Osteoblast (primary cell): ENCODE results near the gene ATRIP. TPM values are rescaled to one million over a fixed set of nuclear protein-coding genes. Genes with fewer than 3 reads are reported as not detected.
A peak's percentile ranks its signal among the peaks of the same experiment; 100 is the strongest.

Experiments
- DNase-seq: peaks from one replicate; pipeline ENCODE4 v3.0.0; 2011; ENCODE audit warnings: low spot score, mixed read lengths; ENCODE audit not compliant: insufficient read length; ENCODE audit errors: missing footprints
- H2AFZ ChIP-seq: 2 replicates; pipeline ENCODE4 v1.6.0; 2011; ENCODE audit warnings: mild to moderate bottlenecking, low read length
- H3K27ac ChIP-seq: 2 replicates; pipeline ENCODE4 v1.5.1; 2011; ENCODE audit warnings: mild to moderate bottlenecking, low read depth, low read length, moderate library complexity
- H3K27me3 ChIP-seq: 2 replicates; pipeline ENCODE4 v1.6.0; 2012; ENCODE audit warnings: mild to moderate bottlenecking, control low read depth, inconsistent platforms, low read length, moderate library complexity; ENCODE audit not compliant: insufficient read depth
- H3K36me3 ChIP-seq: 2 replicates; pipeline ENCODE4 v1.5.1; 2011; ENCODE audit warnings: mild to moderate bottlenecking, low read length, control low read depth, moderate library complexity; ENCODE audit not compliant: insufficient read depth
- H3K4me1 ChIP-seq: 2 replicates; pipeline ENCODE4 v1.5.1; 2011; ENCODE audit warnings: mild to moderate bottlenecking, low read length, control low read depth, moderate library complexity; ENCODE audit not compliant: insufficient read depth
- H3K4me2 ChIP-seq: 2 replicates; pipeline ENCODE4 v1.6.0; 2011; ENCODE audit warnings: mild to moderate bottlenecking, low read length; ENCODE audit not compliant: insufficient read depth
- H3K4me3 ChIP-seq: fragments of 200-600 bp; sonication (generic); 3 replicates; pipeline ENCODE4 v1.5.1; 2012; ENCODE audit warnings: mild to moderate bottlenecking, low read length, inconsistent platforms; ENCODE audit not compliant: insufficient read depth
- H3K79me2 ChIP-seq: 2 replicates; pipeline ENCODE4 v1.6.0; 2012; ENCODE audit warnings: mild to moderate bottlenecking, low read length, control low read depth, inconsistent platforms; ENCODE audit not compliant: insufficient read depth
- H3K9me3 ChIP-seq: 2 replicates; pipeline ENCODE4 v1.5.1; 2011; ENCODE audit warnings: low read depth, low read length, control low read depth
- H4K20me1 ChIP-seq: 2 replicates; pipeline ENCODE4 v1.6.0; 2012; ENCODE audit warnings: mild to moderate bottlenecking, low read length, control low read depth; ENCODE audit not compliant: insufficient read depth
- total RNA-seq: library from RNA; depleted of rRNA; stranded (reverse); fragments of >200 nt; gene quantifications from 2 replicates; pipeline ENCODE4 v1.2.3, GENCODE V29; 2012
- TF ChIP-seq, protein P1 (sequence below): IDR thresholded peaks from 2 replicates; pipeline ENCODE4 v1.5.1; 2011; ENCODE audit warnings: mild to moderate bottlenecking, low read depth, low read length, moderate library complexity; ENCODE audit errors: extremely low read depth

ATRIP gene
- total RNA-seq, 1 donor, result 5.1 TPM

DNA sequence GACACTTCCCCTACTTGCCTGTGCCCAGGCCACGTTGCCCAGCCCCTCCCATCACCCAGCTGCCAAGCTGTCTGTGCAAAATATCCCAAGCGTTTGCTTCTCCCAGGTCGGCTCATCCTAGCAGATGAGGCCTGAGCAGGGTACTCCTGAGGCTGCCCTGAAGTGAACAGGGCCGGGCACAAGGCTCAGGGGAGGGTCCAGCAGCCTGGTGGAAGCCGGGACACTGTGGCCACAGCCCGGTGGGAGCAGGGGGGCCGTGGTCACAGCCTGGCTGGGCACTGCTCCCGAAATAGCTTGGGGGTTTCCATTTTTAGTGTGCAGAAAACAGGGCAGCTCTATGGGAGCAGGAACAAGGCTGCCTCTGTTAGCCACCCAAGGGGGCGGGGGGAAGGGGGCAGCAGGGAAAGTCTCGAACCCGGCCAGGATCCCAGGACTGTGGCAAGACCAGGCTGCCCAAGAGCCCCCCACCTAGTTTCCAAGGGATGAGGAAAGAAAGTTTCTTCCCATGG is 20.1 kb upstream of the ATRIP start:
- H3K4me2 ChIP-seq, result no peak overlapping the region
- TF ChIP-seq, protein P1, sequence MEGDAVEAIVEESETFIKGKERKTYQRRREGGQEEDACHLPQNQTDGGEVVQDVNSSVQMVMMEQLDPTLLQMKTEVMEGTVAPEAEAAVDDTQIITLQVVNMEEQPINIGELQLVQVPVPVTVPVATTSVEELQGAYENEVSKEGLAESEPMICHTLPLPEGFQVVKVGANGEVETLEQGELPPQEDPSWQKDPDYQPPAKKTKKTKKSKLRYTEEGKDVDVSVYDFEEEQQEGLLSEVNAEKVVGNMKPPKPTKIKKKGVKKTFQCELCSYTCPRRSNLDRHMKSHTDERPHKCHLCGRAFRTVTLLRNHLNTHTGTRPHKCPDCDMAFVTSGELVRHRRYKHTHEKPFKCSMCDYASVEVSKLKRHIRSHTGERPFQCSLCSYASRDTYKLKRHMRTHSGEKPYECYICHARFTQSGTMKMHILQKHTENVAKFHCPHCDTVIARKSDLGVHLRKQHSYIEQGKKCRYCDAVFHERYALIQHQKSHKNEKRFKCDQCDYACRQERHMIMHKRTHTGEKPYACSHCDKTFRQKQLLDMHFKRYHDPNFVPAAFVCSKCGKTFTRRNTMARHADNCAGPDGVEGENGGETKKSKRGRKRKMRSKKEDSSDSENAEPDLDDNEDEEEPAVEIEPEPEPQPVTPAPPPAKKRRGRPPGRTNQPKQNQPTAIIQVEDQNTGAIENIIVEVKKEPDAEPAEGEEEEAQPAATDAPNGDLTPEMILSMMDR, result no peak
- H4K20me1 ChIP-seq, result peaks cover 16% of the 10 kb centered on the region
- H3K36me3 ChIP-seq, result no peaks in the 10 kb centered on the region
- peaks cover 13% of the 10 kb centered on the region for H3K4me1 ChIP-seq
- H3K9me3 ChIP-seq, result no peaks in the 10 kb centered on the region
- H3K27ac ChIP-seq, result no peak overlapping the region
- peaks cover 12% of the 10 kb centered on the region for H3K27me3 ChIP-seq
- no peak overlapping the region for H2AFZ ChIP-seq
- no peak overlapping the region for H3K4me3 ChIP-seq
- DNase-seq, result peak; percentile 80
- no peaks in the 10 kb centered on the region for H3K79me2 ChIP-seq

DNA sequence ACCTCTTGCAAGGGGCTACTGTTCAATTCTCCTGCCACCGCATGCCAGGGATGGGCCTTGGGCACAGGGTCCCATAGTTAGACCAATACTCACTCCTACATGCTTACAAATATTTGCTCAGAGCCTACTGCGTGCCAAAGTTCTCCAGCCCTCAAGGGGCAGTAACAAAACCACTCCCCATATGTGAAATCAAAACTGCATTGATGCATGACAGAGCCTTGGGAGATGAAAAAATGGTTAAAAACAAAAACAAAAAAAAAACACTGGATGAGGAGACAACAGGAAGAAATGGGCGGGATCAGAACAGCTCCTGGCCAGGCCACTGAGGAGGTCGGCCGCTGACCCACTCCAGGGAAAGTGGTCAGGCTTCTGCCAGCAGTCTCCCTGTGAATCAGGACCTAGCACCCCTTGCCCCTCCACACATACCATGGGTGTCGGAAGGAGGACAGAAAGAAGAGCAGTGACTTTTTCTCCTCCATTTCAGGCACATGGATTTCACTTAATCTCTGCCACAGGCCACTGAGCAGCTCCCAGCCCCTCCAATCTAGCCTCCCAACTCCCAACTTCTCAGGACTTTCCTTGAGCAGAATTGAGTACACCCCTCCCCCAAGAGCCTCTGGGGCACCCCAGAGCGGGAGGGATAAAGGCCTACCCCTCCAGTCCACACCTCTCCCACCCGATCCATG is 19.4 kb upstream of the ATRIP start:
- TF ChIP-seq, protein P1, result no peak
- Histone ChIP-seq H3K4me3 (peak overlapping the region; percentile 28), H4K20me1 (peaks cover 16% of the 10 kb centered on the region)

DNA sequence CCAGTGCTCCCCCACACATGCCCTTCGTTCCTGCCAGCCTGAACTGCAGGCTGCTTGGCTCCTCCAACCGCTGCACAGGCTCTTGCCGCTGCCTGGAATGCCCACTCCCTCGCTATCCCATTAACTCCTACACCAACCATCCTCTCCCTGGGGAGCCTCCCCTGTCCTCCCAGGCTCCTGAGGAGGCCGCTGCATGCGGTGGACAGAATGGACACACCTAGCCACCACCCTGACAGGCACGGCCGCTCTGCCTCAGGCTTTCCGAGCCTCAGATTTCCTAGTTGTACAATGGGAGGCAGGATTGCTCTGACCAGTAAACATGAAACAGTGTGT is 18.9 kb upstream of the ATRIP start:
- DNase-seq, result peak; percentile 54
- peaks cover 12% of the 10 kb centered on the region for H3K27me3 ChIP-seq
- peak overlapping the region; percentile 28 for H3K4me3 ChIP-seq
- H3K4me1 ChIP-seq, result peaks cover 13% of the 10 kb centered on the region
- no peaks in the 10 kb centered on the region for H3K79me2 ChIP-seq
- peaks cover 8% of the 10 kb centered on the region for H3K36me3 ChIP-seq
- H4K20me1 ChIP-seq, result peaks cover 16% of the 10 kb centered on the region
- no peak overlapping the region for H3K27ac ChIP-seq
- no peaks in the 10 kb centered on the region for H3K9me3 ChIP-seq
- H3K4me2 ChIP-seq, result peak overlapping the region; percentile 88
- no peak overlapping the region for H2AFZ ChIP-seq
- TF ChIP-seq, protein P1, result no peak

More for the DNA sequence above, 19.4 kb upstream of the ATRIP start:
- Histone ChIP-seq H3K79me2 (no peaks in the 10 kb centered on the region), H3K9me3 (no peaks in the 10 kb centered on the region), H3K27me3 (peaks cover 12% of the 10 kb centered on the region), H3K4me2 (no peak overlapping the region), H3K36me3 (peaks cover 3% of the 10 kb centered on the region), H3K4me1 (peaks cover 13% of the 10 kb centered on the region), H2AFZ (no peak overlapping the region), H3K27ac (no peak overlapping the region)
- peak; percentile 96 for DNase-seq

DNA sequence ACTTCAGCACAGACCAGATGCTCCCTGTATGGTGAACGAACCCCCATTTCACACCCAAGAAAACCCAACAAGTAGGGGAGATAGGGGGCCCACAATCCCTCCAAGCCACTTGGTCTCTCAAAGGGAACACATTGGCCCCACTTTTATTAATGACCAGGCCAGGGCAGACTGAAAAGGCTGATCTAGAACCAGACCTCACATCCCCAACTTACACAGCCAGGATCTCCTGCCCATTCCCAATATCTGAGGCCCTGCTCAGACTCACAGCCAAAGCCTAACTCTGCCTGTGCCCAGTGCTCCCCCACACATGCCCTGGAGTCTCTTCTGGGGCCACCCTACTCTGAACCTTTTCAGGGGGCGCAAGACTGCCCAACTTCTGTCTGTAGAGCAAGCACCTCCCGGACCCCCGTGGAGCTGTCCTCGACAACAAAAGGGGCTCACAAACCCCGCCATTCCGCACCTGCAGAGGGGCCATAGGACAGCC is 18.4 kb upstream of the ATRIP start:
- Histone ChIP-seq H3K27me3 (peaks cover 12% of the 10 kb centered on the region), H3K79me2 (no peaks in the 10 kb centered on the region), H3K9me3 (no peaks in the 10 kb centered on the region), H3K4me2 (peak overlapping the region; percentile 88), H3K4me1 (peaks cover 14% of the 10 kb centered on the region), H3K4me3 (peak overlapping the region; percentile 75), H4K20me1 (peaks cover 15% of the 10 kb centered on the region), H3K36me3 (peaks cover 12% of the 10 kb centered on the region), H2AFZ (no peak overlapping the region), H3K27ac (no peak overlapping the region)
- DNase-seq, result peak; percentile 90
- TF ChIP-seq, protein P1, result no peak
